CD14-positive monocyte (primary cell): ENCODE measurements around the gene CREBBP. TPM values are rescaled to one million over a fixed set of nuclear protein-coding genes. Genes with fewer than 3 reads are reported as not detected.
A peak's percentile ranks its signal among the peaks of the same experiment; 100 is the strongest.
"Not testable (repeated sequence)": the region's sequence is repeated elsewhere in the genome, so short reads cannot be mapped to it uniquely, and the experiment has no call there.

Experiments used
- DNase-seq, 3 donors: peaks; one replicate each; pipeline ENCODE4 v3.0.0-alpha.2; 2011 to 2022
- H2AFZ ChIP-seq: 2 replicates; pipeline ENCODE4 v1.6.0; 2012; ENCODE audit warnings: mild to moderate bottlenecking, low read depth, low read length, inconsistent platforms; ENCODE audit not compliant: insufficient read depth, poor library complexity, severe bottlenecking
- H3K27ac ChIP-seq, 2 donors: 1 replicate in 1 of 2; 2 replicates in 1 of 2; pipeline ENCODE4 v1.5.1; 2012 to 2013; ENCODE audit warnings: low read length in 2 of 2, control low read depth in 1 of 2, inconsistent platforms in 1 of 2, low read depth in 1 of 2, mild to moderate bottlenecking in 1 of 2
- H3K27me3 ChIP-seq, 2 donors: one replicate each; pipeline versions ENCODE4 v1.6.0 to v1.6.1; 2011 to 2013; ENCODE audit warnings: low read length in 2 of 2; ENCODE audit not compliant: control insufficient read depth in 2 of 2, insufficient read depth in 2 of 2
- H3K36me3 ChIP-seq, 2 donors: replicated peaks in 1 of 2; 1 replicate in 1 of 2; 2 replicates in 1 of 2; pipeline versions ENCODE4 v1.5.1 to v1.6.1; 2012 to 2013; ENCODE audit warnings: low read length in 2 of 2, control low read depth in 1 of 2, inconsistent platforms in 1 of 2, mild to moderate bottlenecking in 1 of 2; ENCODE audit not compliant: insufficient read depth in 2 of 2, control insufficient read depth in 1 of 2
- H3K4me1 ChIP-seq, 2 donors: 1 replicate in 1 of 2; 2 replicates in 1 of 2; pipeline versions ENCODE4 v1.5.1 to v1.6.1; 2012 to 2013; ENCODE audit warnings: low read length in 2 of 2, control low read depth in 1 of 2, inconsistent platforms in 1 of 2, mild to moderate bottlenecking in 1 of 2, moderate library complexity in 1 of 2; ENCODE audit not compliant: insufficient read depth in 2 of 2, control insufficient read depth in 1 of 2
- H3K4me2 ChIP-seq: replicated peaks from 2 replicates; pipeline ENCODE3; 2012; ENCODE audit warnings: low read length, moderate library complexity, mild to moderate bottlenecking; ENCODE audit not compliant: poor library complexity, severe bottlenecking; ENCODE audit errors: extremely low read depth
- H3K4me3 ChIP-seq, 3 experiments: fragments of 200-600 bp in 1 of 3; sonication (generic) in 1 of 3; replicated peaks in 1 of 3; 1 replicate in 2 of 3; 2 replicates in 1 of 3; pipeline ENCODE4 v1.5.1; 2011 to 2013; ENCODE audit warnings: low read length in 3 of 3, mild to moderate bottlenecking in 3 of 3, control low read depth in 2 of 3, low read depth in 2 of 3, inconsistent platforms in 1 of 3, moderate library complexity in 1 of 3
- H3K79me2 ChIP-seq: 2 replicates; pipeline ENCODE4 v1.6.0; 2012; ENCODE audit warnings: mild to moderate bottlenecking, control low read depth, inconsistent platforms, low read length, moderate library complexity; ENCODE audit not compliant: insufficient read depth
- H3K9ac ChIP-seq: 2 replicates; pipeline ENCODE4 v1.6.0; 2017; ENCODE audit warnings: low read length, mild to moderate bottlenecking; ENCODE audit not compliant: insufficient read depth, poor library complexity, severe bottlenecking
- H3K9me3 ChIP-seq, 2 donors: replicated peaks in 1 of 2; 1 replicate in 1 of 2; 2 replicates in 1 of 2; pipeline versions ENCODE4 v1.5.1 to v1.6.1; 2012 to 2013; ENCODE audit warnings: low read length in 2 of 2, control low read depth in 1 of 2; ENCODE audit not compliant: control insufficient read depth in 1 of 2, insufficient read depth in 1 of 2
- H4K20me1 ChIP-seq: 2 replicates; pipeline ENCODE4 v1.6.0; 2012; ENCODE audit warnings: mild to moderate bottlenecking, low read length, control low read depth, moderate library complexity; ENCODE audit not compliant: insufficient read depth
- H3K27ac Mint-ChIP-seq, 7 donors: one replicate each; pipeline ENCODE4 v1.8.0; 2020; ENCODE audit warnings: mild to moderate bottlenecking in 7 of 7, mixed read lengths in 7 of 7, moderate library complexity in 6 of 7, inconsistent platforms in 2 of 7
- H3K27me3 Mint-ChIP-seq, 3 donors: one replicate each; pipeline ENCODE4 v1.8.0; 2021 to 2022; ENCODE audit warnings: low read depth in 3 of 3, mild to moderate bottlenecking in 3 of 3, mixed read lengths in 3 of 3, moderate library complexity in 3 of 3, inconsistent platforms in 1 of 3
- H3K36me3 Mint-ChIP-seq, 2 donors: one replicate each; pipeline ENCODE4 v1.8.0; 2020; ENCODE audit warnings: mixed read lengths in 2 of 2, inconsistent platforms in 1 of 2, mild to moderate bottlenecking in 1 of 2
- H3K4me1 Mint-ChIP-seq: one replicate; pipeline ENCODE4 v1.8.0; 2020; ENCODE audit warnings: mild to moderate bottlenecking, mixed read lengths
- H3K4me3 Mint-ChIP-seq, 2 donors: one replicate each; pipeline ENCODE4 v1.8.0; 2020; ENCODE audit warnings: mild to moderate bottlenecking in 2 of 2, mixed read lengths in 2 of 2, moderate library complexity in 1 of 2
- H3K9me3 Mint-ChIP-seq, 7 donors: one replicate each; pipeline ENCODE4 v1.8.0; 2020 to 2022; ENCODE audit warnings: mixed read lengths in 7 of 7, mild to moderate bottlenecking in 6 of 7, moderate library complexity in 6 of 7, inconsistent platforms in 2 of 7
- WGBS: methylation state at CpG from one replicate; pipeline ENCODE4 v1.1.5; 2013; ENCODE audit warnings: missing lambda C conversion rate; ENCODE audit not compliant: insufficient coverage; 5-methylcytosine and 5-hydroxymethylcytosine counted together
- intact Hi-C, 2 donors: fragments of 100-400 bp; cut with micrococcal nuclease; formaldehyde crosslinking; loops; one replicate each; pipeline versions ENCODE4 v1.15.0 to v1.15.1; 2023
- polyA plus RNA-seq, 3 donors: library from polyadenylated mRNA; depleted of rRNA in 1 of 3; unstranded in 2 of 3; stranded (reverse) in 1 of 3; fragments of 300-500 nt in 2 of 3; fragments of >200 nt in 1 of 3; fragmentation: Illumina TruSeq in 2 of 3; gene quantifications; 1 replicate in 2 of 3; 2 replicates in 1 of 3; pipeline ENCODE4 v1.2.3, GENCODE V29; 2012 to 2021
- TF ChIP-seq, protein P1 (sequence below): fragments of 200-600 bp; IDR thresholded peaks from one replicate; pipeline ENCODE4 v1.8.0; 2022; ENCODE audit warnings: antibody characterized with exemption, mild to moderate bottlenecking

Gene CREBBP
- polyA plus RNA-seq, 3 donors: 2.1 to 26.9 (median 6.2) TPM

DNA sequence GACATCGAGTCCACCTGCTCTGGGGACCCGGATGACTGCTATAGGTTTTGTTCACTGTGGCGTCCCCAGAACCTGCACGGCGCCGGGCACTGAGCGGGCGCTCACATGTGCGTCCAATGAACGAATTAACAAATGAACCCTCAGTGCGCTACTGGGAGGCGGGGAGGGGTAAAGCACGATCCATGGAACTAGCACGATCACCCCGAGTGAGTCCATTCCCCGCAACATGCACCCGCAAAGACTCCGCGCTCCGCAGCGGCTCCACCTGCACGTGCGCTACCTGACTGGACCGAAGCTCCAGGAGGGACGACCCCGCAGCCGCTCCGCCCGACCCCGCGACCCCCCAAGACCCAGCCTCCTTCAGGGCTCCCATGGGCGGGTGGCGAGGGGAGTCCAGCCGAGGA lies 163.7 kb downstream of the CREBBP start:
- Histone ChIP-seq H3K9me3 (no peaks in the 10 kb centered on the region), H3K27me3 (no peaks in the 10 kb centered on the region), H3K27ac (peak overlapping the region; percentile 20 to 94), H2AFZ (peak overlapping the region; percentile 94), H3K9ac (peak overlapping the region; percentile 89), H3K79me2 (peaks cover 12% of the 10 kb centered on the region), H4K20me1 (no peaks in the 10 kb centered on the region), H3K36me3 (peaks cover 0 to 8% of the 10 kb centered on the region in 2 donors), H3K4me2 (peak overlapping the region; percentile 94), H3K4me3 (peak overlapping the region; percentile 84 to 90 (median 85)), H3K4me1 (peaks cover 15 to 19% of the 10 kb centered on the region in 2 donors)
- peaks cover 14% of the 10 kb centered on the region for H3K4me1 Mint-ChIP-seq
- H3K27ac Mint-ChIP-seq: peak overlapping the region in 6 of 7 donors; percentile 53 to 90 (median 80)
- peaks cover 16 to 20% of the 10 kb centered on the region in 2 donors for H3K36me3 Mint-ChIP-seq
- peak overlapping the region; percentile 85 to 91 for H3K4me3 Mint-ChIP-seq
- under 1% methylated on average over 34 of the region's 34 CpGs for WGBS
- intact Hi-C loops: loop anchor here in 1 of 2 donors (2.0 kb wide), 2 partner anchors 106 to 164 kb away; partner anchors contain the start of genes CREBBP and SLX4
- peaks cover 1 to 10% (median 3%) of the 10 kb centered on the region in 3 donors for H3K27me3 Mint-ChIP-seq
- TF ChIP-seq, protein P1, sequence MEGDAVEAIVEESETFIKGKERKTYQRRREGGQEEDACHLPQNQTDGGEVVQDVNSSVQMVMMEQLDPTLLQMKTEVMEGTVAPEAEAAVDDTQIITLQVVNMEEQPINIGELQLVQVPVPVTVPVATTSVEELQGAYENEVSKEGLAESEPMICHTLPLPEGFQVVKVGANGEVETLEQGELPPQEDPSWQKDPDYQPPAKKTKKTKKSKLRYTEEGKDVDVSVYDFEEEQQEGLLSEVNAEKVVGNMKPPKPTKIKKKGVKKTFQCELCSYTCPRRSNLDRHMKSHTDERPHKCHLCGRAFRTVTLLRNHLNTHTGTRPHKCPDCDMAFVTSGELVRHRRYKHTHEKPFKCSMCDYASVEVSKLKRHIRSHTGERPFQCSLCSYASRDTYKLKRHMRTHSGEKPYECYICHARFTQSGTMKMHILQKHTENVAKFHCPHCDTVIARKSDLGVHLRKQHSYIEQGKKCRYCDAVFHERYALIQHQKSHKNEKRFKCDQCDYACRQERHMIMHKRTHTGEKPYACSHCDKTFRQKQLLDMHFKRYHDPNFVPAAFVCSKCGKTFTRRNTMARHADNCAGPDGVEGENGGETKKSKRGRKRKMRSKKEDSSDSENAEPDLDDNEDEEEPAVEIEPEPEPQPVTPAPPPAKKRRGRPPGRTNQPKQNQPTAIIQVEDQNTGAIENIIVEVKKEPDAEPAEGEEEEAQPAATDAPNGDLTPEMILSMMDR: no peak
- H3K9me3 Mint-ChIP-seq: peaks cover 0 to 2% (median 0%) of the 10 kb centered on the region in 7 donors
- DNase-seq: no peak

DNA sequence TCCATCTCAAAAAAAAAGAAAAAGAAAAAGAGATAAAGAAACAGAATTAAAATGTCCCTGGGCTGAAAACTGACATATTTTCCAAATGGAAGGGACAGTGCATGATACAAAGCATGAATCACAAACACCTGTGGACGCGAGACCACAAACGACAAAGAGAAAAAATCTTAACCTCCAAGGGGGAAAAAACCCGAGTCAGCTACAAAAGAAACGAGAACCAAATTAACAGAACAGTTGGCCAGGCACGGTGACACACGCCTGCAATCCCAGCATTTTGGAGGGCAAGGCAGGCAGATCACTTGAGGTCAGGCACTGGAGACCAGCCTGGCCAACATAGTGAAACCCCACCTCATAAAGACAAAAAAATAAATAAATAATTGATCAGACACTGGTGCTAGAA lies 165.1 kb downstream of the CREBBP start:
- intact Hi-C loops: no loop called here
- Mint-ChIP-seq H3K27ac (peak overlapping the region in 1 of 7 donors; percentile 65), H3K9me3 (peaks cover 0 to 2% (median 0%) of the 10 kb centered on the region in 7 donors), H3K36me3 (peaks cover 16 to 20% of the 10 kb centered on the region in 2 donors), H3K27me3 (peaks cover 0 to 11% (median 0%) of the 10 kb centered on the region in 3 donors), H3K4me1 (peaks cover 14% of the 10 kb centered on the region), H3K4me3 (no peak overlapping the region)
- Histone ChIP-seq H3K9ac (no peak overlapping the region), H3K27me3 (no peaks in the 10 kb centered on the region), H4K20me1 (no peaks in the 10 kb centered on the region), H3K4me2 (no peak overlapping the region), H3K4me3 (no peak overlapping the region), H3K4me1 (peaks cover 15 to 19% of the 10 kb centered on the region in 2 donors), H2AFZ (no peak overlapping the region), H3K36me3 (peaks cover 0 to 8% of the 10 kb centered on the region in 2 donors), H3K9me3 (no peaks in the 10 kb centered on the region), H3K27ac (no peak overlapping the region), H3K79me2 (peaks cover 22% of the 10 kb centered on the region)
- 100% methylated on average over 3 of the region's 7 CpGs for WGBS
- TF ChIP-seq, protein P1: no peak
- no peak for DNase-seq

- H3K9me3 Mint-ChIP-seq, H3K9me3 ChIP-seq, H4K20me1 ChIP-seq, H3K27me3 ChIP-seq, DNase-seq, H3K4me3 ChIP-seq, H3K4me2 ChIP-seq, H3K4me3 Mint-ChIP-seq, H3K27ac Mint-ChIP-seq, H3K27ac ChIP-seq, intact Hi-C loops, H2AFZ ChIP-seq, H3K9ac ChIP-seq, H3K36me3 ChIP-seq: not testable (repeated sequence)
- Histone ChIP-seq H3K4me1 (peaks cover 15 to 19% of the 10 kb centered on the region in 2 donors), H3K79me2 (peaks cover 22% of the 10 kb centered on the region)
- H3K4me1 Mint-ChIP-seq: peaks cover 14% of the 10 kb centered on the region
- peaks cover 18 to 25% of the 10 kb centered on the region in 2 donors for H3K36me3 Mint-ChIP-seq
- WGBS: 98% methylated on average over 6 of the region's 10 CpGs
- H3K27me3 Mint-ChIP-seq: peaks cover 0 to 11% (median 0%) of the 10 kb centered on the region in 3 donors
Observed at GRCh38 chr16:3714378-3714777, 166.1 kb downstream of the CREBBP start.
